ENCODE results near the gene HJV. TPM values are rescaled to one million over a fixed set of nuclear protein-coding genes. Genes with fewer than 3 reads are reported as not detected.

Gene HJV
- total and polyA plus RNA-seq, 2 donors (not counting 1 experiment from before 2014, with no cell fraction given): not detected

DNA sequence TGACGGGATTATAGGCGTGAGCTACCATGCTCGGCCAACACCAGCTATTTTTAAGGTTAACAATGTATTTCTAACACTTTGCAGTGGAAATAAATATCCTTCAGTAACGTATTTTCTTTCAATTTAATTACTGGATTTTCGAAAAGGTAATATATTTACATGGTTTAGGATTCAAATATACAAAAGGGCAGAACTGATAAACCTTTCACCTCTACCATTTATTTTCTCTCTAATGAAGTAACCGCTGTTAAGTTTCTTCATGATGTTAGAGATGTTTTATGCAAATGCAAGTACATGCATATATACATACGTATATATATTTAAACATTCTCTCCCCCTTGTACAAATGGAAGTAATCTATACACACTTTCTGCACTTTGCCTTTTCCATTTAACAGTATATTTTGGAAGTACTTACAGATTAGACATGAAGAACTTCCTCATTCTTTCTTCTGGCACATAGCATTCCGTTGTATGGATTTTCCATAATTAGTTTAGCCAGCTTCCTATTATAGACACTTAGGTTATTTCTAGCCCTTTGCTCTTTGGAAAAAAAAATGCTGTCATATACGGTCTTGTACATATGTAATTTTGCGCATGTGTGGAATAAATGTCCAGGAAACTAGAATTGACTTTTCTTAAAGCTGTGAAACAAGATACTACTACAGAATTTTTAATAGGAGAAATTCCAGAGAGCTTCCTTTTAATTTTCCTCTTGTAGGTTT, 14.9 kb upstream of the HJV start:
- H3K4me3 ChIP-seq (replicated peaks in 1 of 4; ENCODE audit: control extremely low read depth in 1 of 4, insufficient read depth in 1 of 4, low read depth in 3 of 4, low read length in 4 of 4): peak overlapping the region; percentile 48 to 77 (median 60)
- DNase-seq (ENCODE audit: low read depth in 2 of 2): peak in 1 of 2 donors; percentile 18
- no peaks in the 10 kb centered on the region for H4K20me1 ChIP-seq (ENCODE audit: control insufficient read depth, extremely low read depth, insufficient read depth, low read length)

DNA sequence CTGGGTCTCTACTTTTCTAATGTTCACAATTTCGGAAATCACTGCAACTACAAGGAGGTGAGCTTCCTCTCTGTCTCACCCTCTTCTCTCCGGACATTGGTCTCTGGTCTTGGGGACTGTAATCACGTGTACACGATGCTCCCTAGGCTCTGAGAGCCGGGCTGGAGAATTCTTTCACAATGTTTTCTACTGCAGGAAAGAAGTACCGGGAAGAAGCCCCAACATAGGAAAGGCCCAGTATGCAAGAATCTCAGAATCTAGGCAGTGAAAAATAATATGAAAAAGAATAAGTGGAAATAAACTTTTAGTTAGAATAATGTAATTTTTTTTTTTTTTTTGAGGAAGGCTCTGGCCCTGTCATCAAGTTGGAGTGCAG, 13.5 kb upstream of the HJV start:
- Histone ChIP-seq H3K9me3 (ENCODE audit: control insufficient read depth, insufficient read depth, low read depth, low read length) (no peaks in the 10 kb centered on the region), H3K27ac (ENCODE audit: insufficient read depth, low read length) (peak overlapping the region; percentile 53), H3K4me3 (replicated peaks in 1 of 4; ENCODE audit: control extremely low read depth in 1 of 4, insufficient read depth in 1 of 4, low read depth in 3 of 4, low read length in 4 of 4) (peak overlapping the region; percentile 4 to 46 (median 26)), H2AFZ (ENCODE audit: low read length) (peak overlapping the region; percentile 82), H3K4me2 (ENCODE audit: extremely low read depth, insufficient read depth, low read length) (peak overlapping the region; percentile 70), H3K36me3 (ENCODE audit: control insufficient read depth, insufficient read depth, low read length) (no peaks in the 10 kb centered on the region), H4K20me1 (ENCODE audit: control insufficient read depth, extremely low read depth, insufficient read depth, low read length) (no peaks in the 10 kb centered on the region), H3K27me3 (ENCODE audit: control insufficient read depth, insufficient read depth, low read length) (no peaks in the 10 kb centered on the region), H3K4me1 (ENCODE audit: control insufficient read depth, extremely low read depth, insufficient read depth, low read length) (peaks cover 6% of the 10 kb centered on the region), H3K9ac (ENCODE audit: insufficient read depth, low read length) (no peak overlapping the region), H3K79me2 (ENCODE audit: control insufficient read depth, insufficient read depth, low read length) (no peaks in the 10 kb centered on the region)
- no peak for DNase-seq (ENCODE audit: low read depth in 2 of 2)
- TF ChIP-seq EZH2 (IDR thresholded peaks at IDR 0.05; ENCODE audit: low read length, missing control alignments): no peak
- TF ChIP-seq, protein P1, sequence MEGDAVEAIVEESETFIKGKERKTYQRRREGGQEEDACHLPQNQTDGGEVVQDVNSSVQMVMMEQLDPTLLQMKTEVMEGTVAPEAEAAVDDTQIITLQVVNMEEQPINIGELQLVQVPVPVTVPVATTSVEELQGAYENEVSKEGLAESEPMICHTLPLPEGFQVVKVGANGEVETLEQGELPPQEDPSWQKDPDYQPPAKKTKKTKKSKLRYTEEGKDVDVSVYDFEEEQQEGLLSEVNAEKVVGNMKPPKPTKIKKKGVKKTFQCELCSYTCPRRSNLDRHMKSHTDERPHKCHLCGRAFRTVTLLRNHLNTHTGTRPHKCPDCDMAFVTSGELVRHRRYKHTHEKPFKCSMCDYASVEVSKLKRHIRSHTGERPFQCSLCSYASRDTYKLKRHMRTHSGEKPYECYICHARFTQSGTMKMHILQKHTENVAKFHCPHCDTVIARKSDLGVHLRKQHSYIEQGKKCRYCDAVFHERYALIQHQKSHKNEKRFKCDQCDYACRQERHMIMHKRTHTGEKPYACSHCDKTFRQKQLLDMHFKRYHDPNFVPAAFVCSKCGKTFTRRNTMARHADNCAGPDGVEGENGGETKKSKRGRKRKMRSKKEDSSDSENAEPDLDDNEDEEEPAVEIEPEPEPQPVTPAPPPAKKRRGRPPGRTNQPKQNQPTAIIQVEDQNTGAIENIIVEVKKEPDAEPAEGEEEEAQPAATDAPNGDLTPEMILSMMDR (conservative IDR thresholded peaks at IDR 0.05 in 1 of 2, IDR thresholded peaks at IDR 0.05 in 1 of 2; ENCODE audit: low read depth in 1 of 2, low read length in 2 of 2): no peak

More for the DNA sequence above, 14.9 kb upstream of the HJV start:
- TF ChIP-seq EZH2 (IDR thresholded peaks at IDR 0.05; ENCODE audit: low read length, missing control alignments): no peak
- TF ChIP-seq, protein P1 (conservative IDR thresholded peaks at IDR 0.05 in 1 of 2, IDR thresholded peaks at IDR 0.05 in 1 of 2; ENCODE audit: low read depth in 1 of 2, low read length in 2 of 2): no peak
- no peaks in the 10 kb centered on the region for H3K36me3 ChIP-seq (ENCODE audit: control insufficient read depth, insufficient read depth, low read length)
- no peak overlapping the region for H2AFZ ChIP-seq (ENCODE audit: low read length)
- no peak overlapping the region for H3K27ac ChIP-seq (ENCODE audit: insufficient read depth, low read length)
- H3K9ac ChIP-seq (ENCODE audit: insufficient read depth, low read length): no peak overlapping the region
- no peaks in the 10 kb centered on the region for H3K9me3 ChIP-seq (ENCODE audit: control insufficient read depth, insufficient read depth, low read depth, low read length)
- no peaks in the 10 kb centered on the region for H3K79me2 ChIP-seq (ENCODE audit: control insufficient read depth, insufficient read depth, low read length)
- peaks cover 6% of the 10 kb centered on the region for H3K4me1 ChIP-seq (ENCODE audit: control insufficient read depth, extremely low read depth, insufficient read depth, low read length)
- no peaks in the 10 kb centered on the region for H3K27me3 ChIP-seq (ENCODE audit: control insufficient read depth, insufficient read depth, low read length)
- peak overlapping the region; percentile 80 for H3K4me2 ChIP-seq (ENCODE audit: extremely low read depth, insufficient read depth, low read length)

DNA sequence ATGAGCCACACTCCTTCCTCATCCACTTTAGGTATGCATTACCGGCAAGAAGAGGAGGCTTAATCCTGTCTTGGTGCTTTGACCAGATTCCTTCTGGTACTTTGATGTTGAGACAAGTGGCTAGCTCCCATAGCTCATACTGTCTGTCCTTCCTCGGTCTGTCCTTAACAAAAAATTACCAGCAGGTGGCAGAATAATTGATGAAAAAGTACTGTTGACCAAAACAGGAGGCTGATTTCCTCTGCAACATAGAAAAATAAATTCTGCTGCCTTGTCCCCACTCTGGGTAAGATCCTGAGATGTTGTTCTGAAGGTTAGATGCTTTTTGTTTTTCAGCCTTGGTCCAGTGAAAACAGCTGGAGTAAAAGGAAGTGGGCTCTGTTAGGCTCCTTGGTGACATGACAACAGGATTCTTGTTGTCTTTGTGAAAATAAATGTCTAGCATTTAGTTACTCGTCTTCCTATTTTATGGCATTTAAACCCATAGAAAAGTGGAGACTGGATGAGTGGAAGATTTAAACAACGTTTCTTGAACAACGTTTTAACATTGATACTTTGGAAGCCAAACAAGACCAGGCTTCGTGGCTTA, 11.2 kb upstream of the HJV start:
- H2AFZ ChIP-seq (ENCODE audit: low read length): peak overlapping the region; percentile 48
- peak; percentile 36 to 58 for DNase-seq (ENCODE audit: low read depth in 2 of 2)

More for the DNA sequence above, 11.2 kb upstream of the HJV start:
- TF ChIP-seq, protein P1 (conservative IDR thresholded peaks at IDR 0.05 in 1 of 2, IDR thresholded peaks at IDR 0.05 in 1 of 2; ENCODE audit: low read depth in 1 of 2, low read length in 2 of 2): peak; percentile 45 to 57
- TF ChIP-seq EZH2 (IDR thresholded peaks at IDR 0.05; ENCODE audit: low read length, missing control alignments): no peak
- Histone ChIP-seq H3K4me1 (ENCODE audit: control insufficient read depth, extremely low read depth, insufficient read depth, low read length) (peaks cover 6% of the 10 kb centered on the region), H3K4me3 (replicated peaks in 1 of 4; ENCODE audit: control extremely low read depth in 1 of 4, insufficient read depth in 1 of 4, low read depth in 3 of 4, low read length in 4 of 4) (no peak overlapping the region), H3K27ac (ENCODE audit: insufficient read depth, low read length) (no peak overlapping the region), H3K27me3 (ENCODE audit: control insufficient read depth, insufficient read depth, low read length) (no peaks in the 10 kb centered on the region), H4K20me1 (ENCODE audit: control insufficient read depth, extremely low read depth, insufficient read depth, low read length) (no peaks in the 10 kb centered on the region), H3K9me3 (ENCODE audit: control insufficient read depth, insufficient read depth, low read depth, low read length) (no peaks in the 10 kb centered on the region), H3K79me2 (ENCODE audit: control insufficient read depth, insufficient read depth, low read length) (no peaks in the 10 kb centered on the region), H3K9ac (ENCODE audit: insufficient read depth, low read length) (no peak overlapping the region), H3K4me2 (ENCODE audit: extremely low read depth, insufficient read depth, low read length) (no peak overlapping the region), H3K36me3 (ENCODE audit: control insufficient read depth, insufficient read depth, low read length) (no peaks in the 10 kb centered on the region)
